DOHH2 (cell line): ENCODE measurements around the gene CAMTA1.

Experiments used
- EZH2phosphoT487 ChIP-seq: fragments of 200-600 bp; sonication (generic); IDR thresholded peaks from 2 replicates; pipeline ENCODE4 v1.6.1; 2017; ENCODE audit warnings: borderline replicate concordance, mild to moderate bottlenecking, antibody characterized with exemption, low read length, moderate library complexity, mixed read lengths
- TF ChIP-seq, protein P1 (sequence below): fragments of 200-600 bp; sonication (generic); IDR thresholded peaks from one replicate; pipeline ENCODE4 v1.5.1; 2014; ENCODE audit warnings: antibody characterized with exemption, mild to moderate bottlenecking, low read depth, low read length; ENCODE audit not compliant: poor library complexity, severe bottlenecking

DNA sequence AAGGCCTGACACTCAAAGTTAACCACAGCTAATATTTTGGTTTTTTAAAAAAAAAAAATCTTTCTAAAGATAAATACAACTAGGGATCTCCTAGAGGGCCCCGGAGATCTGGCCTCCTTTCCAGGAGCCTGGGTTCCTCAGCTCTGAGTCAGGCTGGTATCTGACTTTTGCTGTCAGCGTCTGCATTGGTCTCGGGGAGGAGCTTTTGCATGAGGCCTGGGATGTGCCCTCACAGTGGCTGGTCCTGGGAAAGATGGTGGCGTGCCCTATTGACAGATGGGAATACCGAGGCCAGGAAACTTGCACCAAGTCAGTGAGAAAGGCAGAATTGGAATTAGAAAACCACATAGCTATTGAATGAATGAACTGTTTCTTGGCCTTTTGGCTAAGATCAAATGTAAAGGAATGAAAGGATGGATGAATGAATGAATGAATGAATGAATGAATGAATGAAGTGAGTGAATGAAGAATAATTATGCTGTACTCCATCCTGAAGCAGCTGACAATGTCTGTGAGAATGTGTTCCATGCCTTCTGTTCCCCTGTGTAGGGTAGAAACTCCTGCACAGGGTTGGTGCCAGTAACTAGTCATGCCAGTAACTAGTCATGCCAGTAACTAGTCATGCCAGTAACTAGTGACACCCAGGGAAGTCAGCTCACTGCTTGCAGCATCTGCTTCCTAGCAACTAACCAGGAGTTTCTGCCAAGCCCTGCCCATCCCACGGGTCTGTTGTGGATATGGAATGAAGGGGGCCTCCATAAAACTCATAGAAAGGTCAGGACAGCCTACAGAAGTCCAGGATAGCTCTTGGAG, 743.3 kb downstream of the CAMTA1 start:
- TF ChIP-seq, protein P1, sequence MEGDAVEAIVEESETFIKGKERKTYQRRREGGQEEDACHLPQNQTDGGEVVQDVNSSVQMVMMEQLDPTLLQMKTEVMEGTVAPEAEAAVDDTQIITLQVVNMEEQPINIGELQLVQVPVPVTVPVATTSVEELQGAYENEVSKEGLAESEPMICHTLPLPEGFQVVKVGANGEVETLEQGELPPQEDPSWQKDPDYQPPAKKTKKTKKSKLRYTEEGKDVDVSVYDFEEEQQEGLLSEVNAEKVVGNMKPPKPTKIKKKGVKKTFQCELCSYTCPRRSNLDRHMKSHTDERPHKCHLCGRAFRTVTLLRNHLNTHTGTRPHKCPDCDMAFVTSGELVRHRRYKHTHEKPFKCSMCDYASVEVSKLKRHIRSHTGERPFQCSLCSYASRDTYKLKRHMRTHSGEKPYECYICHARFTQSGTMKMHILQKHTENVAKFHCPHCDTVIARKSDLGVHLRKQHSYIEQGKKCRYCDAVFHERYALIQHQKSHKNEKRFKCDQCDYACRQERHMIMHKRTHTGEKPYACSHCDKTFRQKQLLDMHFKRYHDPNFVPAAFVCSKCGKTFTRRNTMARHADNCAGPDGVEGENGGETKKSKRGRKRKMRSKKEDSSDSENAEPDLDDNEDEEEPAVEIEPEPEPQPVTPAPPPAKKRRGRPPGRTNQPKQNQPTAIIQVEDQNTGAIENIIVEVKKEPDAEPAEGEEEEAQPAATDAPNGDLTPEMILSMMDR = no peak
- no peak for TF ChIP-seq EZH2phosphoT487
